Loucy (cell line): ENCODE data around the gene ZCCHC24.

Source experiments
- EZH2phosphoT487 ChIP-seq: fragments of 200-600 bp; IDR thresholded peaks from 2 replicates; pipeline ENCODE4 v1.6.1; 2018; ENCODE audit warnings: antibody characterized with exemption, mild to moderate bottlenecking, moderate library complexity, borderline replicate concordance
- TF ChIP-seq, protein P1 (sequence below): fragments of 200-600 bp; sonication (generic); conservative IDR thresholded peaks from 2 replicates; pipeline ENCODE4 v1.5.1; 2014; ENCODE audit warnings: mild to moderate bottlenecking, antibody characterized with exemption, low read length

DNA sequence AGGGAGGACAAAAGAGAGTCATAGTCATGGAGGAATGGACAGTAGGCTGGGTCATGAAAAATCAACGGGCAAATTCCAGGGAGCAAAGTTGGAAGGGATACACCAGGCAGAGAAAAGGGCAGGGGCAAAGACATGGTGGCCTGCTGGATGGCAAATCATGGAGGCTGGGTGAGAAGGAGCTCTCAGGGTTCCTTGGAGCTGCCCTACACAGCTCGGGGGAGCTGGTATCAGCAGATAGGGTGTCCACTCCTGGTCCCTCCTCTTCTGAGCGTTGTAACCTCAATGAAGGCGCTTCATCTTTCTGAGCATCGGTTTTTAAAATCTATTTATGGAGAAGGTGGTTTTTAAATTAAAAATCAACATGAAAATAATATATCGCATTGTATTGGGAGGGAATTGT is 39.1 kb upstream of the ZCCHC24 start:
- TF ChIP-seq, protein P1, sequence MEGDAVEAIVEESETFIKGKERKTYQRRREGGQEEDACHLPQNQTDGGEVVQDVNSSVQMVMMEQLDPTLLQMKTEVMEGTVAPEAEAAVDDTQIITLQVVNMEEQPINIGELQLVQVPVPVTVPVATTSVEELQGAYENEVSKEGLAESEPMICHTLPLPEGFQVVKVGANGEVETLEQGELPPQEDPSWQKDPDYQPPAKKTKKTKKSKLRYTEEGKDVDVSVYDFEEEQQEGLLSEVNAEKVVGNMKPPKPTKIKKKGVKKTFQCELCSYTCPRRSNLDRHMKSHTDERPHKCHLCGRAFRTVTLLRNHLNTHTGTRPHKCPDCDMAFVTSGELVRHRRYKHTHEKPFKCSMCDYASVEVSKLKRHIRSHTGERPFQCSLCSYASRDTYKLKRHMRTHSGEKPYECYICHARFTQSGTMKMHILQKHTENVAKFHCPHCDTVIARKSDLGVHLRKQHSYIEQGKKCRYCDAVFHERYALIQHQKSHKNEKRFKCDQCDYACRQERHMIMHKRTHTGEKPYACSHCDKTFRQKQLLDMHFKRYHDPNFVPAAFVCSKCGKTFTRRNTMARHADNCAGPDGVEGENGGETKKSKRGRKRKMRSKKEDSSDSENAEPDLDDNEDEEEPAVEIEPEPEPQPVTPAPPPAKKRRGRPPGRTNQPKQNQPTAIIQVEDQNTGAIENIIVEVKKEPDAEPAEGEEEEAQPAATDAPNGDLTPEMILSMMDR, result no peak
- TF ChIP-seq EZH2phosphoT487, result no peak
